Purkinje cell (primary cell): ENCODE data around the gene STK25. TPM values are rescaled to one million over a fixed set of nuclear protein-coding genes. Genes with fewer than 3 reads are reported as not detected.

Source experiments
- polyA plus RNA-seq: library from polyadenylated mRNA; unstranded; fragments of >200 nt; fragmentation: Nextera tagmentation; gene quantifications from 2 replicates; pipeline ENCODE4 v1.2.1, GENCODE V29; 2014

The STK25 gene
- polyA plus RNA-seq: 32.1 and 38.1 TPM in 2 replicates

DNA sequence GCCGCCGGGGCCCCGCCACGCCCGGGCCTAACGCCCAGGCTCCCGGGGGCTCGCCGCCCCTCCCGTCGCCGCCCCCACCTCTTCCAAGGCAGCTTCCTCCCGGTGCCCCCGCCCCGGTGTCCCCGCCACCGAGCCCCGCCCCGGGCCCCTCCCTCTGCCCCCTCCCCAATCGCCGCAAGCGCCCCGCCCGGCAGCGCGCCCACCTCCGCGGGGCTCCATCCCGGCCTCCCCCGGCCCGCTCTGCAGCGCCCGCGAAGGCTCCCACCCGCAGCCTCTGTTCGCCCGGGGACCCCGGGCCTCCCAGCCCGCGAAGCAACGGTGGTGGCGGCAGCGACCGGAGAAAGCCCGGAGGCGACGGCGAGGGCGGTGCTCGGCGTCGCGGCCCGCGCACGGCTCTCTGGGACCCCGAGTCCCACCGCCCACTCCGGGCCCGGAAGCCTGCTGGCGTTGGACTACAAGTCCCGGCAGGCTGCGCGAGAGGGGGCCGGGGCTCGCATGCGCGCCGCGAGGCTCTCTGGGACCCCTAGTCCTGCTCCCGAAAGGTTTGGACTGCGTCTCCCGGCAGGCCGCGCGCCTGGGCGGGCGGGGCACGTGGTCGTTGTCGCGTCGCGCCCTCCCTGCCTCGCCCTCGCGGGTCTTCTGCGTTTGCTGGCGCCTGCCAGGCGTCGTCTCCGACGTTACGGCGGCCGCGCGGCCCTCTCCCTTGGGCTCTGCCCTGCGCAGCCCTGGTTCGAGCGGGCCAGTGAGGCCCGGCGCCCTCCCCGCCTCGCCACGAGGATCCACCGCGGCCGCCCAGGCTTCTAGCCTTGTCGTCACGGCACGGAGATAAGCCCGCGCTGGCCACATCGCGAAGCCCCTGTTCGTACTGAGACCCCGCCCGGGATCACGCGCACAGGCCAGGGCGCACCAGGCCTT, at the start of gene STK25:
STK25 (minus strand) TSS at position 345 of the 915 bp plus-strand sequence. CDS start 549 bp downstream, outside the sequence.

Other genes with a start within 250 kb of the STK25 start
- 222 and 282 TPM in 2 replicates for gene HDLBP, start 192.9 kb downstream of the STK25 start, polyA plus RNA-seq
- gene SEPTIN2, start 192.7 kb downstream of the STK25 start, polyA plus RNA-seq: 63.0 and 64.3 TPM in 2 replicates
- 19.8 and 24.0 TPM in 2 replicates for gene FARP2, start 152.3 kb downstream of the STK25 start, polyA plus RNA-seq
- 1.9 TPM in 1 of 2 replicates, not detected in the other for gene BOK, start 50.2 kb upstream of the STK25 start, polyA plus RNA-seq
- 70.0 and 93.1 TPM in 2 replicates for gene THAP4, start 128.6 kb upstream of the STK25 start, polyA plus RNA-seq
- 18.9 and 36.5 TPM in 2 replicates for gene ATG4B, start 129.1 kb upstream of the STK25 start, polyA plus RNA-seq
- 4.2 and 7.2 TPM in 2 replicates for gene DTYMK, start 178.2 kb upstream of the STK25 start, polyA plus RNA-seq
- 1.5 and 5.1 TPM in 2 replicates for gene ING5, start 193.5 kb upstream of the STK25 start, polyA plus RNA-seq
- 0.79 and 2.3 TPM in 2 replicates for gene D2HGDH, start 226.0 kb upstream of the STK25 start, polyA plus RNA-seq